Hepatocyte (in vitro differentiated cells): ENCODE results near the gene KRTAP5-5.

Experiments used
- CTCF ChIP-seq: fragments of 200-600 bp; sonication (generic); IDR thresholded peaks from 2 replicates; pipeline ENCODE4 v1.5.1; 2016; ENCODE audit warnings: antibody characterized with exemption, mild to moderate bottlenecking; ENCODE audit not compliant: poor library complexity
- EZH2 ChIP-seq: fragments of 200-600 bp; sonication (generic); IDR thresholded peaks from 2 replicates; pipeline ENCODE4 v1.6.1; 2016; ENCODE audit warnings: antibody characterized with exemption, mild to moderate bottlenecking, borderline replicate concordance
- EZH2phosphoT487 ChIP-seq: fragments of 200-600 bp; sonication (generic); IDR thresholded peaks from one replicate; pipeline ENCODE4 v1.6.1; 2018; ENCODE audit warnings: antibody characterized with exemption, mild to moderate bottlenecking, low read depth, moderate library complexity; ENCODE audit not compliant: unreplicated experiment, severe bottlenecking

- no peak for TF ChIP-seq CTCF
- TF ChIP-seq EZH2: no peak
- no peak for TF ChIP-seq EZH2phosphoT487
These were observed 21.2 kb upstream of the KRTAP5-5 start, which contains the start of gene KRTAP5-3 for GRCh38 chr11:1608363-1608762.
